ENCODE results near the gene HEMGN.

DNA sequence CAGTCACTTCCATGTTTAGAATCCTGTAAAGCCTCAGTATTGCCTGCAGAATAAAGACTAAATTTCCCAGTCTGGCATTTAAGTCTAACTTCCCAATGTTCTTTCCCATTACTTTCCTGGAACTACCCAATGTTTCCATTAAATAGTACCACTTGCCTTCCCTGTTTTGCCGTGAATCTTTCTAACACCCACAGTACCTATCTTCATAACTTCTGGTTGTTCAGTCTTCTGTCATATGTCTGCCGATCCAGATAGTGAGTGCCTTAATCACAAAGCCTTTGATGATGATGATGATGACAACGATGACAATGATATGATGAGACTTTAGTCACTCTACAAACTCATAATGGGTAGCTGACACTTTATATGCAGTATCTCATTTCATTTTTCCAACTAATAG is 6.6 kb upstream of the HEMGN start:
- TF ChIP-seq CTCF (IDR thresholded peaks at IDR 0.05) (no peak), POLR2A (IDR thresholded peaks at IDR 0.05) (no peak)

Data from right lobe of liver (tissue), 4 donors.